Peyer's patch (tissue), 4 donors: Measurements from ENCODE around the gene ABCA13. TPM values are rescaled to one million over a fixed set of nuclear protein-coding genes. Genes with fewer than 3 reads are reported as not detected.

ENCODE experiments used
- DNase-seq, 3 donors: peaks; one replicate each; pipeline ENCODE4 v3.0.0-alpha.2; 2017 to 2019
- H3K27ac ChIP-seq, 4 donors: fragments of 200-600 bp; sonication (generic); one replicate each; pipeline ENCODE4 v1.5.1; 2016 to 2019
- H3K27me3 ChIP-seq, 2 donors: fragments of 200-600 bp; sonication (generic); one replicate each; pipeline ENCODE4 v1.5.1; 2019
- H3K36me3 ChIP-seq, 3 donors: fragments of 200-600 bp; sonication (generic); one replicate each; pipeline ENCODE4 v1.5.1; 2016 to 2019
- H3K4me1 ChIP-seq, 4 donors: fragments of 200-600 bp; sonication (generic); one replicate each; pipeline ENCODE4 v1.5.1; 2016 to 2019
- H3K4me3 ChIP-seq, 4 donors: fragments of 200-600 bp; sonication (generic); 1 replicate in 3 of 4; 2 replicates in 1 of 4; pipeline ENCODE4 v1.5.1; 2016 to 2019; ENCODE audit warnings: mild to moderate bottlenecking in 1 of 4
- H3K9me3 ChIP-seq, 4 donors: fragments of 200-600 bp; sonication (generic); one replicate each; pipeline ENCODE4 v1.5.1; 2016 to 2019; ENCODE audit warnings: mild to moderate bottlenecking in 1 of 4
- POLR2A ChIP-seq, 2 donors: fragments of 450-650 bp; IDR thresholded peaks; one replicate each; pipeline ENCODE4 v1.5.1; 2017; ENCODE audit warnings: antibody characterized with exemption in 2 of 2, mild to moderate bottlenecking in 2 of 2, moderate library complexity in 2 of 2
- total RNA-seq, 4 donors: library from RNA; depleted of rRNA; stranded (reverse); fragments of >200 nt; gene quantifications; one replicate each; pipeline ENCODE4 v1.1.0, GENCODE V29; 2016
- TF ChIP-seq, protein P1 (sequence below), 6 experiments: fragments of 450-650 bp in 4 of 6; fragments of 200-600 bp in 2 of 6; sonication (generic) in 1 of 6; IDR thresholded peaks; one replicate each; pipeline ENCODE4 v1.5.1; 2017 to 2019; ENCODE audit warnings: antibody characterized with exemption in 6 of 6, mild to moderate bottlenecking in 3 of 6, moderate library complexity in 1 of 6

Gene ABCA13
- total RNA-seq, 4 donors from 2014 or later, result 0.53 to 2.7 (median 1.7) TPM

DNA sequence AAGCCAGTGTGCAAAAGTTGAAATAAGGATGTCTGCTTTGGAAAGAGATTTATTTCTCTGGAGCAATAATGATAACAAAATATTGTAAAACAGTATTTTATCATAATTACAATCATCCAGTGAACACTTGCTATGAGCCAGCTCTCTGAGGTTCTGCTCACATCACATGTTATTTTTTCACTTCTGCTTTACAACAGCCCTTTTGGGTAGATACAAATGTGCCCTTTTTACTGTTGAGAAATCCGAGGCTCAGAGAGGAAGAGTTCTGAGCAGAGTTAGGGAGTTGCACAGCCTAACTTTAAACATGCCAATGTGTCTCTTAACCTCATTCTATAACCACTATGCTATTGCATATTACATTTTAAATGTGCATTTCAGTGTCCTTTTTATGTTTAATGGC, 520.5 kb downstream of the ABCA13 start:
- TF ChIP-seq, protein P1, sequence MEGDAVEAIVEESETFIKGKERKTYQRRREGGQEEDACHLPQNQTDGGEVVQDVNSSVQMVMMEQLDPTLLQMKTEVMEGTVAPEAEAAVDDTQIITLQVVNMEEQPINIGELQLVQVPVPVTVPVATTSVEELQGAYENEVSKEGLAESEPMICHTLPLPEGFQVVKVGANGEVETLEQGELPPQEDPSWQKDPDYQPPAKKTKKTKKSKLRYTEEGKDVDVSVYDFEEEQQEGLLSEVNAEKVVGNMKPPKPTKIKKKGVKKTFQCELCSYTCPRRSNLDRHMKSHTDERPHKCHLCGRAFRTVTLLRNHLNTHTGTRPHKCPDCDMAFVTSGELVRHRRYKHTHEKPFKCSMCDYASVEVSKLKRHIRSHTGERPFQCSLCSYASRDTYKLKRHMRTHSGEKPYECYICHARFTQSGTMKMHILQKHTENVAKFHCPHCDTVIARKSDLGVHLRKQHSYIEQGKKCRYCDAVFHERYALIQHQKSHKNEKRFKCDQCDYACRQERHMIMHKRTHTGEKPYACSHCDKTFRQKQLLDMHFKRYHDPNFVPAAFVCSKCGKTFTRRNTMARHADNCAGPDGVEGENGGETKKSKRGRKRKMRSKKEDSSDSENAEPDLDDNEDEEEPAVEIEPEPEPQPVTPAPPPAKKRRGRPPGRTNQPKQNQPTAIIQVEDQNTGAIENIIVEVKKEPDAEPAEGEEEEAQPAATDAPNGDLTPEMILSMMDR (IDR thresholded peaks at IDR 0.05), result no peak
- TF ChIP-seq POLR2A (IDR thresholded peaks at IDR 0.05), result no peak
- Histone ChIP-seq H3K4me3 (no peak overlapping the region), H3K36me3 (no peaks in the 10 kb centered on the region), H3K9me3 (no peaks in the 10 kb centered on the region), H3K4me1 (no peaks in the 10 kb centered on the region), H3K27ac (no peak overlapping the region), H3K27me3 (no peaks in the 10 kb centered on the region)
- DNase-seq, result no peak

Other genes with a start within 250 kb of the ABCA13 start
- gene PKD1L1, start 223.0 kb upstream of the ABCA13 start, total RNA-seq, result under 1 TPM; 0.18 to 0.83 (median 0.44) TPM
- 10 to 100 TPM; 33.6 to 63.4 (median 53.4) TPM for gene HUS1, start 191.8 kb upstream of the ABCA13 start, total RNA-seq
- gene SUN3, start 142.4 kb upstream of the ABCA13 start, total RNA-seq, result not detected
- gene C7orf57, start 135.9 kb upstream of the ABCA13 start, total RNA-seq, result not detected
- 10 to 100 TPM; 15.4 to 24.0 (median 16.4) TPM for gene UPP1, start 82.2 kb upstream of the ABCA13 start, total RNA-seq